ENCODE results near the gene VAC14. TPM values are rescaled to one million over a fixed set of nuclear protein-coding genes. Genes with fewer than 3 reads are reported as not detected.

Gene VAC14
- total and polyA plus RNA-seq, 2 of the 8 experiments (the other 6 are each of a cell fraction or from before 2014, with no cell fraction given): 56.0 to 108 TPM

DNA sequence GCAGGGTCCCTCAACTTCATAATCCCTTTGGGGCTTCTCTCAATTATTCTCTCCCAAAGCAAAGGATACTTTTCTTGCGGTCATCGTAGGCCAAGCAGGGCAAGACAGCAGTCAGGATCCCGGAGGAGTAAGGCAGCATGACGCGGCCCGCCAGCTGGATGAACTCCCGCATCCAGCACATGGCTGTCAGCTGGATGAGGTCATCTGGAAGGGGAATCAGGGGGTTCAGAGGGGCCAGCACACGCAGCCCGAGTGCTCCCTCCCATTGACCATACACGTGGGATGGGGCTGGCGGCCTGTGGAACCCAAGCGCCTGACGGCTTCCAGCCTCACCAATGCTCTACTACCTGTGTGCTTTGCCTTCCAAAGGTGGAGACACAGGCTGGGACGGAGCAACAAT is 19.2 kb downstream of the VAC14 start:
- ChIA-PET CTCF (ENCODE audit: partially characterized antibody) (interaction anchor here (0.9 to 3.4 kb wide), 2 partner anchors 11 to 97 kb away, joined by 3 to 22 read pairs; no protein-coding TSS in a partner anchor), POLR2A (ENCODE audit: partially characterized antibody) (no interaction called here)
- H2BK120ac ChIP-seq (replicated peaks; ENCODE audit: low read depth, low read length): no peak overlapping the region
- H3K4ac ChIP-seq (replicated peaks; ENCODE audit: insufficient read length, low read depth, low read length): no peak overlapping the region
- H3K79me2 ChIP-seq (ENCODE audit: control insufficient read depth in 1 of 2, insufficient read depth in 2 of 2, low read length in 2 of 2): no peaks in the 10 kb centered on the region; a peak in 1 of 4 replicates
- no peak overlapping the region for H4K8ac ChIP-seq (ENCODE audit: extremely low read depth, insufficient read depth, low read length)
- no peak overlapping the region for H3K9ac ChIP-seq (replicated peaks in 1 of 4; ENCODE audit: extremely low read depth in 1 of 4, low read depth in 3 of 4, low read length in 3 of 4)
- H3K23ac ChIP-seq (ENCODE audit: insufficient read length): no peak overlapping the region
- H2BK20ac ChIP-seq (ENCODE audit: low read length): no peak overlapping the region
- H2AFZ ChIP-seq (ENCODE audit: low read length): no peak overlapping the region
- peaks cover 26 to 57% (median 47%) of the 10 kb centered on the region in 4 experiments for H3K36me3 ChIP-seq (ENCODE audit: control insufficient read depth in 2 of 4, insufficient read depth in 4 of 4, low read length in 3 of 4)
- H3K18ac ChIP-seq (ENCODE audit: extremely low read depth, low read length): no peak overlapping the region
- H3K4me1 ChIP-seq (replicated peaks in 1 of 4; ENCODE audit: control insufficient read depth in 3 of 4, insufficient read depth in 4 of 4, low read length in 3 of 4): no peaks in the 10 kb centered on the region; a peak in 1 of 7 replicates
- H2AK5ac ChIP-seq (ENCODE audit: low read depth, low read length): no peak overlapping the region
- peaks cover 6 to 8% of the 10 kb centered on the region in 2 experiments for H4K20me1 ChIP-seq (replicated peaks in 1 of 2; ENCODE audit: control insufficient read depth in 1 of 2, insufficient read depth in 2 of 2, low read length in 2 of 2)
- H2BK12ac ChIP-seq (ENCODE audit: low read depth, low read length): no peak overlapping the region
- no peak overlapping the region for H4K91ac ChIP-seq (replicated peaks; ENCODE audit: insufficient read length, low read length)
- no peak overlapping the region for H2BK15ac ChIP-seq (ENCODE audit: low read length)
- 94% methylated on average over 14 of the region's 14 CpGs; no CpG with 5 or more reads in 1 of the 2 experiments for WGBS, 2 experiments (ENCODE audit: extremely low coverage in 1 of 2, insufficient coverage in 1 of 2, insufficient read length in 1 of 2, insufficient replicate concordance in 2 of 2, low coverage in 1 of 2, low lambda C conversion rate in 2 of 2, missing lambda C conversion rate in 1 of 2)
- H3K4me2 ChIP-seq (ENCODE audit: insufficient read depth in 1 of 2, low read depth in 2 of 2, low read length in 2 of 2): no peak overlapping the region
- no peak overlapping the region for H3K56ac ChIP-seq (replicated peaks; ENCODE audit: insufficient read length, low read depth, low read length)
- no peak overlapping the region for H4K5ac ChIP-seq (ENCODE audit: insufficient read length, low read depth, low read length)
- H2BK5ac ChIP-seq (ENCODE audit: low read depth, low read length): no peak overlapping the region
- H3K27me3 ChIP-seq (replicated peaks in 1 of 4; ENCODE audit: control insufficient read depth in 3 of 4, extremely low read depth in 1 of 4, insufficient read depth in 3 of 4, low read length in 3 of 4): no peaks in the 10 kb centered on the region
- no peak overlapping the region for H3K27ac ChIP-seq (ENCODE audit: low read depth, low read length)
- H3K9me3 ChIP-seq (ENCODE audit: insufficient read depth in 2 of 2, low read depth in 1 of 2, low read length in 1 of 2): peaks cover 3 to 5% of the 10 kb centered on the region in 2 experiments; a peak in 1 of 4 replicates
- H3K79me1 ChIP-seq (ENCODE audit: low read depth, low read length): no peaks in the 10 kb centered on the region; the same call in none of the 2 replicates
- no peaks in the 10 kb centered on the region for H3K23me2 ChIP-seq (ENCODE audit: low read depth, low read length)
- TF ChIP-seq TEAD4 (IDR thresholded peaks at IDR 0.05; ENCODE audit: low read depth, low read length) (no peak), SP1 (IDR thresholded peaks at IDR 0.05; ENCODE audit: low read depth, low read length) (no peak), JUND (IDR thresholded peaks at IDR 0.05; ENCODE audit: low read length) (no peak), PHF8 (conservative IDR thresholded peaks at IDR 0.05; ENCODE audit: low read depth, low read length) (no peak), CHD2 (IDR thresholded peaks at IDR 0.05; ENCODE audit: low read length) (no peak)
- TF ChIP-seq, protein P1, sequence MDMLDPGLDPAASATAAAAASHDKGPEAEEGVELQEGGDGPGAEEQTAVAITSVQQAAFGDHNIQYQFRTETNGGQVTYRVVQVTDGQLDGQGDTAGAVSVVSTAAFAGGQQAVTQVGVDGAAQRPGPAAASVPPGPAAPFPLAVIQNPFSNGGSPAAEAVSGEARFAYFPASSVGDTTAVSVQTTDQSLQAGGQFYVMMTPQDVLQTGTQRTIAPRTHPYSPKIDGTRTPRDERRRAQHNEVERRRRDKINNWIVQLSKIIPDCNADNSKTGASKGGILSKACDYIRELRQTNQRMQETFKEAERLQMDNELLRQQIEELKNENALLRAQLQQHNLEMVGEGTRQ (IDR thresholded peaks at IDR 0.05; ENCODE audit: low read length): no peak
- DNase-seq (ENCODE audit: low read depth in 1 of 2, low spot score in 2 of 2) (no peak), FAIRE-seq (no peak)
- H3K14ac ChIP-seq (ENCODE audit: insufficient read length): no peak overlapping the region
- H3K4me3 ChIP-seq (ENCODE audit: extremely low read depth in 1 of 4, insufficient read depth in 2 of 4, low read depth in 3 of 4, low read length in 4 of 4): no peak overlapping the region
